Measurements from ENCODE around the gene COCH. TPM values are rescaled to one million over a fixed set of nuclear protein-coding genes. Genes with fewer than 3 reads are reported as not detected.

The COCH gene
- total RNA-seq, 1 experiment from 2014 or later, result 6.7 TPM

DNA sequence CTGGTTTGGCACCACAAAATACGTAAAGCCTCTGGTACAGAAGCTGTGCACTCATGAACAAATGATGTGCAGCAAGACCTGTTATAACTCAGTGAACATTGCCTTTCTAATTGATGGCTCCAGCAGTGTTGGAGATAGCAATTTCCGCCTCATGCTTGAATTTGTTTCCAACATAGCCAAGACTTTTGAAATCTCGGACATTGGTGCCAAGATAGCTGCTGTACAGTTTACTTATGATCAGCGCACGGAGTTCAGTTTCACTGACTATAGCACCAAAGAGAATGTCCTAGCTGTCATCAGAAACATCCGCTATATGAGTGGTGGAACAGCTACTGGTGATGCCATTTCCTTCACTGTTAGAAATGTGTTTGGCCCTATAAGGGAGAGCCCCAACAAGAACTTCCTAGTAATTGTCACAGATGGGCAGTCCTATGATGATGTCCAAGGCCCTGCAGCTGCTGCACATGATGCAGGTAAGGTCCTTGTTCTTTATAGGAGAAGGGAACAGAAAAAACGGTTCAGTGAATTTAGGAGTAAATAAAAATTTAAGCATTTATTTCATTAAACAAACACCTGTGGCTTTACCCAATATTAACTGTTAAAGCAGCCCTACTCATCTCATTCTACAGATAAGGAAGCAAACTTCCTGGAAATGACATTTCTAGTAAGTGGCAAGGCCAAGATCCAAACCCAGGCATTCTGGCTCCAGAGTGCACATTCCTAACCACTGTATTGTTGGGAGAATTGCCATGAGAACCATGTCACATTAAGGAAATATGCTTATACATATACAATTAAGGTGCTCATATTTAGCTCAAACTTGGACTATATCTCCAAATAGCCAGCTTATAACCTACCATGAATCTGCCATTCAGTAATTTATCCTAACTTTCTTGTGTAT, 11.7 kb downstream of the COCH start:
- H3K27ac ChIP-seq (ENCODE audit: low read depth, low read length), result no peak overlapping the region
- no peak overlapping the region for H3K9ac ChIP-seq (ENCODE audit: low read length)
- TF ChIP-seq SIN3A (IDR thresholded peaks at IDR 0.05; ENCODE audit: low read depth), result no peak
- TF ChIP-seq YY1 (IDR thresholded peaks at IDR 0.05; ENCODE audit: extremely low read depth, insufficient replicate concordance, low read depth, low read length), result no peak
- TF ChIP-seq, protein P1, sequence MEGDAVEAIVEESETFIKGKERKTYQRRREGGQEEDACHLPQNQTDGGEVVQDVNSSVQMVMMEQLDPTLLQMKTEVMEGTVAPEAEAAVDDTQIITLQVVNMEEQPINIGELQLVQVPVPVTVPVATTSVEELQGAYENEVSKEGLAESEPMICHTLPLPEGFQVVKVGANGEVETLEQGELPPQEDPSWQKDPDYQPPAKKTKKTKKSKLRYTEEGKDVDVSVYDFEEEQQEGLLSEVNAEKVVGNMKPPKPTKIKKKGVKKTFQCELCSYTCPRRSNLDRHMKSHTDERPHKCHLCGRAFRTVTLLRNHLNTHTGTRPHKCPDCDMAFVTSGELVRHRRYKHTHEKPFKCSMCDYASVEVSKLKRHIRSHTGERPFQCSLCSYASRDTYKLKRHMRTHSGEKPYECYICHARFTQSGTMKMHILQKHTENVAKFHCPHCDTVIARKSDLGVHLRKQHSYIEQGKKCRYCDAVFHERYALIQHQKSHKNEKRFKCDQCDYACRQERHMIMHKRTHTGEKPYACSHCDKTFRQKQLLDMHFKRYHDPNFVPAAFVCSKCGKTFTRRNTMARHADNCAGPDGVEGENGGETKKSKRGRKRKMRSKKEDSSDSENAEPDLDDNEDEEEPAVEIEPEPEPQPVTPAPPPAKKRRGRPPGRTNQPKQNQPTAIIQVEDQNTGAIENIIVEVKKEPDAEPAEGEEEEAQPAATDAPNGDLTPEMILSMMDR (IDR thresholded peaks at IDR 0.05 in 2 of 3, conservative IDR thresholded peaks at IDR 0.05 in 1 of 3; ENCODE audit: borderline replicate concordance in 1 of 3, insufficient read depth in 1 of 3, low read depth in 2 of 3, low read length in 2 of 3), result no peak
- TF ChIP-seq, protein P2, sequence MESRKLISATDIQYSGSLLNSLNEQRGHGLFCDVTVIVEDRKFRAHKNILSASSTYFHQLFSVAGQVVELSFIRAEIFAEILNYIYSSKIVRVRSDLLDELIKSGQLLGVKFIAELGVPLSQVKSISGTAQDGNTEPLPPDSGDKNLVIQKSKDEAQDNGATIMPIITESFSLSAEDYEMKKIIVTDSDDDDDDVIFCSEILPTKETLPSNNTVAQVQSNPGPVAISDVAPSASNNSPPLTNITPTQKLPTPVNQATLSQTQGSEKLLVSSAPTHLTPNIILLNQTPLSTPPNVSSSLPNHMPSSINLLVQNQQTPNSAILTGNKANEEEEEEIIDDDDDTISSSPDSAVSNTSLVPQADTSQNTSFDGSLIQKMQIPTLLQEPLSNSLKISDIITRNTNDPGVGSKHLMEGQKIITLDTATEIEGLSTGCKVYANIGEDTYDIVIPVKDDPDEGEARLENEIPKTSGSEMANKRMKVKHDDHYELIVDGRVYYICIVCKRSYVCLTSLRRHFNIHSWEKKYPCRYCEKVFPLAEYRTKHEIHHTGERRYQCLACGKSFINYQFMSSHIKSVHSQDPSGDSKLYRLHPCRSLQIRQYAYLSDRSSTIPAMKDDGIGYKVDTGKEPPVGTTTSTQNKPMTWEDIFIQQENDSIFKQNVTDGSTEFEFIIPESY (IDR thresholded peaks at IDR 0.05; ENCODE audit: extremely low read depth, insufficient replicate concordance, low read length), result no peak
- no peaks in the 10 kb centered on the region for H3K79me2 ChIP-seq (ENCODE audit: insufficient read depth, low read length)
- no peaks in the 10 kb centered on the region for H3K27me3 ChIP-seq (ENCODE audit: insufficient read depth, low read length)
- CTCF ChIA-PET, result no interaction called here
- POLR2A ChIA-PET, result no interaction called here
- H4K20me1 ChIP-seq (ENCODE audit: insufficient read depth), result no peaks in the 10 kb centered on the region
- no peak overlapping the region for H2AFZ ChIP-seq (ENCODE audit: low read depth, low read length, poor library complexity, severe bottlenecking)
- DNase-seq (ENCODE audit: low read depth, low spot score), result no peak
- H3K4me1 ChIP-seq (ENCODE audit: control insufficient read depth in 1 of 2, insufficient read depth in 2 of 2, low read length in 2 of 2), result no peaks in the 10 kb centered on the region
- RAD21 ChIA-PET (ENCODE audit: low non-redundant PET in 1 of 2, low total read pairs in 2 of 2, uncharacterized antibody in 2 of 2, unreplicated experiment in 2 of 2), result no interaction called here
- intact Hi-C loops (cut with micrococcal nuclease), result no loop called here
- no peak for ATAC-seq
- H3K36me3 ChIP-seq (ENCODE audit: control insufficient read depth in 1 of 2, insufficient read depth in 2 of 2, low read length in 2 of 2), result peaks cover 0 to 5% of the 10 kb centered on the region in 2 experiments; a peak in 1 of 4 replicates
- H3K4me3 ChIP-seq (replicated peaks in 1 of 2; ENCODE audit: low read depth in 1 of 2, low read length in 2 of 2), result no peak overlapping the region
- H3K9me2 ChIP-seq (ENCODE audit: insufficient read depth), result no peaks in the 10 kb centered on the region
- no peak overlapping the region for H3K4me2 ChIP-seq (ENCODE audit: low read length)
- H3K9me3 ChIP-seq (ENCODE audit: control insufficient read depth in 1 of 2, insufficient read depth in 1 of 2, low read depth in 1 of 2, low read length in 2 of 2), result no peaks in the 10 kb centered on the region
- BruUV-seq (replicated peaks), result no TSS peak

Measured in HCT116 (cell line).